GM23338 (cell line): ENCODE data around the gene ZHX3. TPM values are rescaled to one million over a fixed set of nuclear protein-coding genes. Genes with fewer than 3 reads are reported as not detected.

Source experiments
- ATAC-seq: fragments of 200-7000 bp; cut with Tn5 transposase; 3 replicates; pipeline ENCODE4 v1.9.1; 2020
- DNase-seq: peaks from one replicate; pipeline ENCODE4 v3.0.0-alpha.2; 2015; ENCODE audit warnings: low spot score
- H2AFZ ChIP-seq: fragments of 200-600 bp; sonication (generic); 2 replicates; pipeline ENCODE4 v1.8.0; 2016; ENCODE audit warnings: antibody characterized with exemption, mild to moderate bottlenecking, moderate library complexity
- H3F3A ChIP-seq: fragments of 200-600 bp; sonication (generic); replicated peaks from 2 replicates; pipeline ENCODE4 v1.8.0; 2017; ENCODE audit warnings: antibody characterized with exemption, mixed run types, low read depth
- H3K27ac ChIP-seq: fragments of 200-600 bp; sonication (generic); 2 replicates; pipeline ENCODE4 v1.6.1; 2016; ENCODE audit warnings: low read depth
- H3K27me3 ChIP-seq: fragments of 200-600 bp; sonication (generic); 2 replicates; pipeline ENCODE4 v1.8.0; 2016; ENCODE audit warnings: mild to moderate bottlenecking, mixed run types, moderate library complexity; ENCODE audit not compliant: insufficient read depth
- H3K36me3 ChIP-seq: fragments of 200-600 bp; sonication (generic); 2 replicates; pipeline ENCODE4 v1.8.0; 2016; ENCODE audit warnings: mild to moderate bottlenecking; ENCODE audit not compliant: insufficient read depth
- H3K4me1 ChIP-seq: fragments of 200-600 bp; sonication (generic); 2 replicates; pipeline ENCODE4 v1.8.0; 2016; ENCODE audit warnings: mild to moderate bottlenecking, moderate library complexity; ENCODE audit not compliant: insufficient read depth
- H3K4me2 ChIP-seq: fragments of 200-600 bp; sonication (generic); 2 replicates; pipeline ENCODE4 v1.7.1; 2017; ENCODE audit warnings: mixed run types
- H3K4me3 ChIP-seq: fragments of 200-600 bp; sonication (generic); 2 replicates; pipeline ENCODE4 v1.6.1; 2016; ENCODE audit warnings: mixed run types
- H3K79me2 ChIP-seq: fragments of 200-600 bp; sonication (generic); replicated peaks from 2 replicates; pipeline ENCODE4 v1.8.0; 2017; ENCODE audit warnings: mild to moderate bottlenecking; ENCODE audit not compliant: insufficient read depth
- H3K9me2 ChIP-seq: fragments of 200-600 bp; sonication (generic); 2 replicates; pipeline ENCODE4 v1.8.0; 2017; ENCODE audit not compliant: insufficient read depth
- H4K20me1 ChIP-seq: fragments of 200-600 bp; sonication (generic); replicated peaks from 2 replicates; pipeline ENCODE4 v1.8.0; 2017; ENCODE audit warnings: mild to moderate bottlenecking; ENCODE audit not compliant: insufficient read depth
- H3K27ac Mint-ChIP-seq: 2 replicates; pipeline ENCODE4 v1.8.0; 2020; ENCODE audit warnings: inconsistent platforms, mild to moderate bottlenecking, moderate library complexity, mixed read lengths
- H3K27me3 Mint-ChIP-seq: 3 replicates; pipeline ENCODE4 v1.8.0; 2022; ENCODE audit warnings: low read depth, mild to moderate bottlenecking, moderate library complexity, mixed read lengths, inconsistent platforms; ENCODE audit not compliant: insufficient read depth, poor library complexity
- H3K36me3 Mint-ChIP-seq: 3 replicates; pipeline ENCODE4 v1.8.0; 2021; ENCODE audit warnings: low read depth, mild to moderate bottlenecking, inconsistent platforms, moderate library complexity, mixed read lengths
- H3K4me1 Mint-ChIP-seq: 3 replicates; pipeline ENCODE4 v1.8.0; 2020; ENCODE audit warnings: mild to moderate bottlenecking, inconsistent platforms, mixed read lengths
- H3K4me3 Mint-ChIP-seq: 3 replicates; pipeline ENCODE4 v1.8.0; 2021; ENCODE audit warnings: moderate library complexity, mild to moderate bottlenecking, inconsistent platforms, mixed read lengths
- H3K9me3 Mint-ChIP-seq: 3 replicates; pipeline ENCODE4 v1.8.0; 2020; ENCODE audit warnings: moderate library complexity, mild to moderate bottlenecking, inconsistent platforms, mixed read lengths
- CREB1 ChIP-seq: fragments of 250-450 bp; sonication (Bioruptor Pico); IDR thresholded peaks from 2 replicates; pipeline ENCODE4 v1.5.0; 2020; ENCODE audit warnings: low read depth, mild to moderate bottlenecking, moderate library complexity
- CTCF ChIP-seq, 2 experiments: fragments of 200-600 bp in 1 of 2; sonication (generic) in 1 of 2; conservative IDR thresholded peaks; 2 replicates each; pipeline versions ENCODE4 v1.5.1 to v1.6.1; 2016 to 2017; ENCODE audit warnings: antibody characterized with exemption in 2 of 2, low read depth in 2 of 2, mild to moderate bottlenecking in 2 of 2, moderate library complexity in 1 of 2
- ETS1 ChIP-seq: IDR thresholded peaks from 2 replicates; pipeline ENCODE4 v1.6.1; 2016; ENCODE audit warnings: antibody characterized with exemption
- EZH2 ChIP-seq: fragments of 200-600 bp; sonication (generic); IDR thresholded peaks from one replicate; pipeline ENCODE4 v1.8.0; 2017; ENCODE audit warnings: antibody characterized with exemption, mild to moderate bottlenecking, low read depth; ENCODE audit not compliant: unreplicated experiment
- EZH2phosphoT487 ChIP-seq: fragments of 200-600 bp; sonication (generic); IDR thresholded peaks from one replicate; pipeline ENCODE4 v1.8.1; 2018; ENCODE audit warnings: antibody characterized with exemption; ENCODE audit not compliant: unreplicated experiment
- JUNB ChIP-seq: IDR thresholded peaks from one replicate; pipeline ENCODE4 v1.6.1; 2016; ENCODE audit warnings: antibody characterized with exemption; ENCODE audit not compliant: unreplicated experiment
- NANOG ChIP-seq: IDR thresholded peaks from 2 replicates; pipeline ENCODE4 v1.6.1; 2016; ENCODE audit warnings: antibody characterized with exemption, borderline replicate concordance
- POLR2AphosphoS5 ChIP-seq: IDR thresholded peaks from 2 replicates; pipeline ENCODE4 v1.6.1; 2016; ENCODE audit warnings: antibody characterized with exemption, low read depth
- REST ChIP-seq: IDR thresholded peaks from one replicate; pipeline ENCODE4 v1.6.1; 2018; ENCODE audit warnings: antibody characterized with exemption; ENCODE audit not compliant: unreplicated experiment
- STAT1 ChIP-seq: IDR thresholded peaks from one replicate; pipeline ENCODE4 v1.6.1; 2016; ENCODE audit warnings: antibody characterized with exemption; ENCODE audit not compliant: unreplicated experiment
- ZNF114 ChIP-seq: fragments of 250-450 bp; sonication (Bioruptor Pico); IDR thresholded peaks from 2 replicates; pipeline ENCODE4 v1.5.0; 2020; ENCODE audit warnings: mild to moderate bottlenecking, moderate library complexity
- ZNF331 ChIP-seq: fragments of 250-450 bp; sonication (Bioruptor Pico); IDR thresholded peaks from 2 replicates; pipeline ENCODE4 v1.5.0; 2020; ENCODE audit warnings: low read depth, mild to moderate bottlenecking, moderate library complexity
- polyA plus RNA-seq: library from polyadenylated mRNA; unstranded; fragments of >200 nt; fragmentation: Nextera tagmentation; extraction: Ambion mirVana; gene quantifications from 2 replicates; pipeline ENCODE4 v1.2.1, GENCODE V29; 2016
- total RNA-seq: library from RNA; depleted of rRNA; stranded (reverse); fragments of >200 nt; shearing (Covaris generic); gene quantifications from 2 replicates; pipeline ENCODE4 v1.2.3, GENCODE V29; 2014
- TF ChIP-seq, protein P1 (sequence below): fragments of 250-450 bp; sonication (Bioruptor Pico); IDR thresholded peaks from 2 replicates; pipeline ENCODE4 v1.5.0; 2020; ENCODE audit warnings: mild to moderate bottlenecking, moderate library complexity

Gene ZHX3
- total and polyA plus RNA-seq, 2 experiments from 2014 or later: 1.7 to 2.8 TPM

GRCh38 chr20:41204304-41205265, 112.9 kb downstream of the ZHX3 start:
- no peaks in the 10 kb centered on the region for H3K79me2 ChIP-seq
- Mint-ChIP-seq H3K27me3 (peaks cover 3% of the 10 kb centered on the region), H3K36me3 (no peaks in the 10 kb centered on the region), H3K4me3 (no peak overlapping the region), H3K9me3 (no peaks in the 10 kb centered on the region), H3K27ac (no peak overlapping the region), H3K4me1 (peaks cover 9% of the 10 kb centered on the region)
- no peak for ATAC-seq
- no peaks in the 10 kb centered on the region for H3K27me3 ChIP-seq
- no peaks in the 10 kb centered on the region for H4K20me1 ChIP-seq
- no peak for TF ChIP-seq ZNF114 (CRISPR knock-in tag)
- TF ChIP-seq ZNF331: no peak
- no peak for TF ChIP-seq ETS1
- TF ChIP-seq EZH2: no peak
- TF ChIP-seq CREB1 (CRISPR knock-in tag): no peak
- TF ChIP-seq, protein P1, sequence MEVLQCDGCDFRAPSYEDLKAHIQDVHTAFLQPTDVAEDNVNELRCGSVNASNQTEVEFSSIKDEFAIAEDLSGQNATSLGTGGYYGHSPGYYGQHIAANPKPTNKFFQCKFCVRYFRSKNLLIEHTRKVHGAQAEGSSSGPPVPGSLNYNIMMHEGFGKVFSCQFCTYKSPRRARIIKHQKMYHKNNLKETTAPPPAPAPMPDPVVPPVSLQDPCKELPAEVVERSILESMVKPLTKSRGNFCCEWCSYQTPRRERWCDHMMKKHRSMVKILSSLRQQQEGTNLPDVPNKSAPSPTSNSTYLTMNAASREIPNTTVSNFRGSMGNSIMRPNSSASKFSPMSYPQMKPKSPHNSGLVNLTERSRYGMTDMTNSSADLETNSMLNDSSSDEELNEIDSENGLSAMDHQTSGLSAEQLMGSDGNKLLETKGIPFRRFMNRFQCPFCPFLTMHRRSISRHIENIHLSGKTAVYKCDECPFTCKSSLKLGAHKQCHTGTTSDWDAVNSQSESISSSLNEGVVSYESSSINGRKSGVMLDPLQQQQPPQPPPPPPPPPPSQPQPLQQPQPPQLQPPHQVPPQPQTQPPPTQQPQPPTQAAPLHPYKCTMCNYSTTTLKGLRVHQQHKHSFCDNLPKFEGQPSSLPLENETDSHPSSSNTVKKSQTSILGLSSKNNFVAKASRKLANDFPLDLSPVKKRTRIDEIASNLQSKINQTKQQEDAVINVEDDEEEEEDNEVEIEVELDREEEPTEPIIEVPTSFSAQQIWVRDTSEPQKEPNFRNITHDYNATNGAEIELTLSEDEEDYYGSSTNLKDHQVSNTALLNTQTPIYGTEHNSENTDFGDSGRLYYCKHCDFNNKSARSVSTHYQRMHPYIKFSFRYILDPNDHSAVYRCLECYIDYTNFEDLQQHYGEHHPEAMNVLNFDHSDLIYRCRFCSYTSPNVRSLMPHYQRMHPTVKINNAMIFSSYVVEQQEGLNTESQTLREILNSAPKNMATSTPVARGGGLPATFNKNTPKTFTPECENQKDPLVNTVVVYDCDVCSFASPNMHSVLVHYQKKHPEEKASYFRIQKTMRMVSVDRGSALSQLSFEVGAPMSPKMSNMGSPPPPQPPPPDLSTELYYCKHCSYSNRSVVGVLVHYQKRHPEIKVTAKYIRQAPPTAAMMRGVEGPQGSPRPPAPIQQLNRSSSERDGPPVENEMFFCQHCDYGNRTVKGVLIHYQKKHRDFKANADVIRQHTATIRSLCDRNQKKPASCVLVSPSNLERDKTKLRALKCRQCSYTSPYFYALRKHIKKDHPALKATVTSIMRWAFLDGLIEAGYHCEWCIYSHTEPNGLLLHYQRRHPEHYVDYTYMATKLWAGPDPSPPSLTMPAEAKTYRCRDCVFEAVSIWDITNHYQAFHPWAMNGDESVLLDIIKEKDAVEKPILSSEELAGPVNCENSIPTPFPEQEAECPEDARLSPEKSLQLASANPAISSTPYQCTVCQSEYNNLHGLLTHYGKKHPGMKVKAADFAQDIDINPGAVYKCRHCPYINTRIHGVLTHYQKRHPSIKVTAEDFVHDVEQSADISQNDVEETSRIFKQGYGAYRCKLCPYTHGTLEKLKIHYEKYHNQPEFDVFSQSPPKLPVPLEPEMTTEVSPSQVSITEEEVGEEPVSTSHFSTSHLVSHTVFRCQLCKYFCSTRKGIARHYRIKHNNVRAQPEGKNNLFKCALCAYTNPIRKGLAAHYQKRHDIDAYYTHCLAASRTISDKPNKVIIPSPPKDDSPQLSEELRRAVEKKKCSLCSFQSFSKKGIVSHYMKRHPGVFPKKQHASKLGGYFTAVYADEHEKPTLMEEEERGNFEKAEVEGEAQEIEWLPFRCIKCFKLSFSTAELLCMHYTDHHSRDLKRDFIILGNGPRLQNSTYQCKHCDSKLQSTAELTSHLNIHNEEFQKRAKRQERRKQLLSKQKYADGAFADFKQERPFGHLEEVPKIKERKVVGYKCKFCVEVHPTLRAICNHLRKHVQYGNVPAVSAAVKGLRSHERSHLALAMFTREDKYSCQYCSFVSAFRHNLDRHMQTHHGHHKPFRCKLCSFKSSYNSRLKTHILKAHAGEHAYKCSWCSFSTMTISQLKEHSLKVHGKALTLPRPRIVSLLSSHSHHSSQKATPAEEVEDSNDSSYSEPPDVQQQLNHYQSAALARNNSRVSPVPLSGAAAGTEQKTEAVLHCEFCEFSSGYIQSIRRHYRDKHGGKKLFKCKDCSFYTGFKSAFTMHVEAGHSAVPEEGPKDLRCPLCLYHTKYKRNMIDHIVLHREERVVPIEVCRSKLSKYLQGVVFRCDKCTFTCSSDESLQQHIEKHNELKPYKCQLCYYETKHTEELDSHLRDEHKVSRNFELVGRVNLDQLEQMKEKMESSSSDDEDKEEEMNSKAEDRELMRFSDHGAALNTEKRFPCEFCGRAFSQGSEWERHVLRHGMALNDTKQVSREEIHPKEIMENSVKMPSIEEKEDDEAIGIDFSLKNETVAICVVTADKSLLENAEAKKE (CRISPR knock-in tag): no peak
- TF ChIP-seq REST: no peak
- no peak for TF ChIP-seq EZH2phosphoT487
- TF ChIP-seq CTCF (conservative IDR thresholded peaks at IDR 0.05; ENCODE audit: low read depth in 2 of 2): no peak
- no peak for TF ChIP-seq POLR2AphosphoS5
- no peak for TF ChIP-seq STAT1
- no peak for TF ChIP-seq NANOG
- TF ChIP-seq JUNB: no peak
- H3K4me3 ChIP-seq: no peak overlapping the region
- no peak for DNase-seq
- H3K4me1 ChIP-seq: no peaks in the 10 kb centered on the region
- H3K4me2 ChIP-seq: no peak overlapping the region
- no peaks in the 10 kb centered on the region for H3F3A ChIP-seq
- H3K9me2 ChIP-seq: 0 out of 2 replicates have a peak, but pooled peaks cover 5% of the 10 kb centered on the region
- no peak overlapping the region for H2AFZ ChIP-seq
- no peak overlapping the region for H3K27ac ChIP-seq
- H3K36me3 ChIP-seq: no peaks in the 10 kb centered on the region
